ENCODE data around the gene FBN1. TPM values are rescaled to one million over a fixed set of nuclear protein-coding genes. Genes with fewer than 3 reads are reported as not detected.

FBN1 gene
- total RNA-seq, 1 donor from 2014 or later, result 102 TPM

DNA sequence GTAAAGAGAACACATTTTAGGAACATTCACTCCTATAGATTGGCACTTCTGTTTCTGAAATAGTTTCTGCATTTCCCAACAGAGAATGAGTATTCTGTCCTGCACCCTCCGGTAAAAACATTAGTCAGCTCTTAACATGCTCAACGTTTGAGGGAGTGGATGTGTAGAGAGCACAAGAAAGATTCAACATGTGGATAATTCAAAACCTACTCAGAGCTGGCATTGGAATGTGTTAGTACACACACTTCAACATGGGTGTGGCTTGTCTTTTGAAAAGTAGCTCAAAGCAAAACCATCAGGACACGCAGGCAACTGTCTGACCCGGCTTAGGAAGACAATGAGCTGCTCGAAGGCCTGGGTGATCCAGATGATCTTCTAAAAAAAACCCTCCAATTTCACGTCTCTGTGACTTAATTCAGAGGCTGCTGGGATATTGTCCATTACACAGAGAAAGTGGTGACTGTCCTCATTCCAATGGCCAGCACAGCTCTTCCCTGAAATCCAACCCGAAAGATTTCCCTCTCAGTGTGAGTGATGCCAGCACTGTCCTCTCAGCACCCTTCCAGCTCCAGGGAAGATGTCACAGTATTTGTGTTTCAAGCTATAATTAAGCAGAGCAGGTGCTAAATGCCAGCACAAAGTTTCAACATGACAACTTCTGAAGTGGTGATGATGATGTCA lies 18.1 kb downstream of the FBN1 start:
- TF ChIP-seq, protein P1, sequence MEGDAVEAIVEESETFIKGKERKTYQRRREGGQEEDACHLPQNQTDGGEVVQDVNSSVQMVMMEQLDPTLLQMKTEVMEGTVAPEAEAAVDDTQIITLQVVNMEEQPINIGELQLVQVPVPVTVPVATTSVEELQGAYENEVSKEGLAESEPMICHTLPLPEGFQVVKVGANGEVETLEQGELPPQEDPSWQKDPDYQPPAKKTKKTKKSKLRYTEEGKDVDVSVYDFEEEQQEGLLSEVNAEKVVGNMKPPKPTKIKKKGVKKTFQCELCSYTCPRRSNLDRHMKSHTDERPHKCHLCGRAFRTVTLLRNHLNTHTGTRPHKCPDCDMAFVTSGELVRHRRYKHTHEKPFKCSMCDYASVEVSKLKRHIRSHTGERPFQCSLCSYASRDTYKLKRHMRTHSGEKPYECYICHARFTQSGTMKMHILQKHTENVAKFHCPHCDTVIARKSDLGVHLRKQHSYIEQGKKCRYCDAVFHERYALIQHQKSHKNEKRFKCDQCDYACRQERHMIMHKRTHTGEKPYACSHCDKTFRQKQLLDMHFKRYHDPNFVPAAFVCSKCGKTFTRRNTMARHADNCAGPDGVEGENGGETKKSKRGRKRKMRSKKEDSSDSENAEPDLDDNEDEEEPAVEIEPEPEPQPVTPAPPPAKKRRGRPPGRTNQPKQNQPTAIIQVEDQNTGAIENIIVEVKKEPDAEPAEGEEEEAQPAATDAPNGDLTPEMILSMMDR (IDR thresholded peaks at IDR 0.05), result no peak
- TF ChIP-seq POLR2AphosphoS5 (IDR thresholded peaks at IDR 0.05; ENCODE audit: insufficient read depth in 1 of 2, low read depth in 1 of 2) (no peak), POLR2A (IDR thresholded peaks at IDR 0.05) (no peak)
- Histone ChIP-seq H3K4me1 (peaks cover 52% of the 10 kb centered on the region), H3K36me3 (no peaks in the 10 kb centered on the region), H3K9me3 (no peaks in the 10 kb centered on the region), H3K27ac (peak overlapping the region; percentile 3), H3K4me3 (no peak overlapping the region), H3K27me3 (no peaks in the 10 kb centered on the region)
- intact Hi-C loops (cut with DNase I), result no loop called here
- DNase-seq (ENCODE audit: extremely low spot score in 2 of 2), result no peak

DNA sequence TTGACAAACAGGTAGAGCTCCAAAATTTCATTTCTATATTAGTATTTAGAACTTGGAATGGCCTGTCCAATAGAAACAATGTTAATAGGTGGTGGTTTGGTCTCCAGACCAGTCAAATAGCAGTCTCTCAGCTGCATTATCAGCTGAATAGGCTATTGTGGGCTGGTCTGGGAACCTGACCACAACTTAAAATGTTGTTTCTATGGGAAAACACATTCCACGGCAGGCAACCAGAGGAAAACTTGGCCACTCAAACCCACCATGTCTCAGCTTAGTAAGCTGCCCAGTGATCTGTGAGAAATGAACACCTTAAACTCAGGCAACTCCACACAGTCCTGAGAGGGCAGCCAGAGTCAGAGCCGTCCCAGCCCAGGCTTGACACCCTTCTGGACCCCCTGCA lies 20.4 kb downstream of the FBN1 start:
- Histone ChIP-seq H3K27ac (no peak overlapping the region), H3K4me3 (no peak overlapping the region), H3K36me3 (no peaks in the 10 kb centered on the region), H3K4me1 (peaks cover 48% of the 10 kb centered on the region), H3K9me3 (no peaks in the 10 kb centered on the region), H3K27me3 (no peaks in the 10 kb centered on the region)
- intact Hi-C loops (cut with DNase I), result no loop called here
- TF ChIP-seq, protein P1 (IDR thresholded peaks at IDR 0.05), result no peak
- no peak for TF ChIP-seq POLR2A (IDR thresholded peaks at IDR 0.05)
- TF ChIP-seq POLR2AphosphoS5 (IDR thresholded peaks at IDR 0.05; ENCODE audit: insufficient read depth in 1 of 2, low read depth in 1 of 2), result no peak
- no peak for DNase-seq (ENCODE audit: extremely low spot score in 2 of 2)

DNA sequence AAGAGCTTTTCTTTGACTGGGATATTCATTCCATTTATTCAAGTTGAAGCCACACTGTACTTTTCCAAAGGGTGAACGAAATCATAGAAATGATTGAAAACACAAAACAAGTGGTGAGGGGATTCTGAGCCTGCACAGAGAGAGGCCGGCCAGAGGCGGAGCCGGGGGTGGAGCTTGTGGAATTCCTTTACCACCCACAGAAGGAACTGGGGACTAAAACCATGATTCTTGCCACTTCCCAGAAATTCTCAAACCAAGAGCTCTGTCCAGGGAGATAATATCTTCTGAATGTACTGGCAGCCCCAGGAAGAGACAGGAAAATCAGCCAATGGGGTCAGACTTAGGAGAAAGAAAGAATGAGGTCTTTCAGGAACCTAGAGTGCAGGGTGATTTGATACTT lies 20.8 kb downstream of the FBN1 start:
- intact Hi-C loops (cut with DNase I), result no loop called here

DNA sequence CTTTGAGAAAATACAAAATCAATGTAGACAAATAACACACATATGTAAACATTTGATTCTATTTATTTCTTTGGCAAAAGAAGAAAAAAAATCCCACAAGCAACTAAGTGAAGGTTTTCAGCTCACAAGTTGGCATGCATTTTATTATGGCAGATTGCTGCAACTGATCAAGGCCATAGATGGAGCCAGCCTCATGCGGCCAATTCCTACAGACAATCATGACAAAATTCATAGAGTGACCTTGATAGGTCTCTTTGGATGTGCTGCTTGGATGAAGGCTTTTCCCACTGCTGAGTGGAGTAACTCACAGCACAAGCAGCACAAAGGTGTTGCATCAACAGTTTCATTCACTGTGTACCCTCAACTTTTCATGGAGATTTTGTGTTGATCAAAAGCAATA lies 22.1 kb downstream of the FBN1 start:
- H3K4me1 ChIP-seq, result peaks cover 45% of the 10 kb centered on the region
- H3K4me3 ChIP-seq, result no peak overlapping the region
- no peak for DNase-seq (ENCODE audit: extremely low spot score in 2 of 2)
- no peaks in the 10 kb centered on the region for H3K27me3 ChIP-seq
- no peak overlapping the region for H3K27ac ChIP-seq
- TF ChIP-seq, protein P1 (IDR thresholded peaks at IDR 0.05), result no peak
- TF ChIP-seq POLR2A (IDR thresholded peaks at IDR 0.05), result no peak
- no peak for TF ChIP-seq POLR2AphosphoS5 (IDR thresholded peaks at IDR 0.05; ENCODE audit: insufficient read depth in 1 of 2, low read depth in 1 of 2)
- H3K36me3 ChIP-seq, result no peaks in the 10 kb centered on the region
- H3K9me3 ChIP-seq, result no peaks in the 10 kb centered on the region
- intact Hi-C loops (cut with DNase I), result no loop called here

More for the DNA sequence above, 20.8 kb downstream of the FBN1 start:
- TF ChIP-seq POLR2A (IDR thresholded peaks at IDR 0.05) (no peak), POLR2AphosphoS5 (IDR thresholded peaks at IDR 0.05; ENCODE audit: insufficient read depth in 1 of 2, low read depth in 1 of 2) (no peak)
- TF ChIP-seq, protein P1 (IDR thresholded peaks at IDR 0.05), result no peak
- Histone ChIP-seq H3K27me3 (no peaks in the 10 kb centered on the region), H3K9me3 (no peaks in the 10 kb centered on the region), H3K4me3 (no peak overlapping the region), H3K4me1 (peaks cover 45% of the 10 kb centered on the region), H3K36me3 (no peaks in the 10 kb centered on the region), H3K27ac (no peak overlapping the region)
- DNase-seq (ENCODE audit: extremely low spot score in 2 of 2), result no peak

DNA sequence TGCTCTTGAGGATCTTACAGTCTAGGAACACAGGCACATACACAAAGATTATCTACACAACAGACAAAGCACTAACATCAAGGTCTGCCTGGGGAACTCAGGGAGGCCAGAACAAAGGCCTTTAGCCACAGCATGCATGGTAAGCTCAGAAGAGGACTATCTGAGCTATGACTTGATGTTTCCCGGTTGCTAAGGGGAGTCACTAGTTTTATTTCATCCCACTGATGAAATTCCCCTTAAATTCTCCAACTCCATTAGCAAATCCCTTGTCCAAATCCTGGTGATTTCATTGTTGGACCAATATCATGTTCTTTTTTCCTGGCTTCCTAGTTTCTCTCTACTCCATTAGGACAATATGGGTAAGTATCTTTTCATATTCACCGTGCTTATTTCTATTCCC lies 23.3 kb downstream of the FBN1 start:
- Histone ChIP-seq H3K27me3 (no peaks in the 10 kb centered on the region), H3K36me3 (no peaks in the 10 kb centered on the region), H3K27ac (no peak overlapping the region), H3K9me3 (no peaks in the 10 kb centered on the region), H3K4me1 (peaks cover 37% of the 10 kb centered on the region), H3K4me3 (no peak overlapping the region)
- TF ChIP-seq, protein P1 (IDR thresholded peaks at IDR 0.05), result no peak
- TF ChIP-seq POLR2AphosphoS5 (IDR thresholded peaks at IDR 0.05; ENCODE audit: insufficient read depth in 1 of 2, low read depth in 1 of 2) (no peak), POLR2A (IDR thresholded peaks at IDR 0.05) (no peak)
- DNase-seq (ENCODE audit: extremely low spot score in 2 of 2), result no peak
- intact Hi-C loops (cut with DNase I), result no loop called here

Measured in vagina (tissue), 2 donors.